Retina (tissue), 1 donor: ENCODE results near the gene SMURF2.
"Not testable (repeated sequence)": the region's sequence is repeated elsewhere in the genome, so short reads cannot be mapped to it uniquely, and the experiment has no call there.

Experiments
- DNase-seq: peaks from one replicate; pipeline ENCODE4 v3.0.0-alpha.2; 2016

The SMURF2 gene

GRCh38 chr17:64583038-64583437 lies 79.1 kb downstream of the SMURF2 start:
- DNase-seq, result no peak

DNA sequence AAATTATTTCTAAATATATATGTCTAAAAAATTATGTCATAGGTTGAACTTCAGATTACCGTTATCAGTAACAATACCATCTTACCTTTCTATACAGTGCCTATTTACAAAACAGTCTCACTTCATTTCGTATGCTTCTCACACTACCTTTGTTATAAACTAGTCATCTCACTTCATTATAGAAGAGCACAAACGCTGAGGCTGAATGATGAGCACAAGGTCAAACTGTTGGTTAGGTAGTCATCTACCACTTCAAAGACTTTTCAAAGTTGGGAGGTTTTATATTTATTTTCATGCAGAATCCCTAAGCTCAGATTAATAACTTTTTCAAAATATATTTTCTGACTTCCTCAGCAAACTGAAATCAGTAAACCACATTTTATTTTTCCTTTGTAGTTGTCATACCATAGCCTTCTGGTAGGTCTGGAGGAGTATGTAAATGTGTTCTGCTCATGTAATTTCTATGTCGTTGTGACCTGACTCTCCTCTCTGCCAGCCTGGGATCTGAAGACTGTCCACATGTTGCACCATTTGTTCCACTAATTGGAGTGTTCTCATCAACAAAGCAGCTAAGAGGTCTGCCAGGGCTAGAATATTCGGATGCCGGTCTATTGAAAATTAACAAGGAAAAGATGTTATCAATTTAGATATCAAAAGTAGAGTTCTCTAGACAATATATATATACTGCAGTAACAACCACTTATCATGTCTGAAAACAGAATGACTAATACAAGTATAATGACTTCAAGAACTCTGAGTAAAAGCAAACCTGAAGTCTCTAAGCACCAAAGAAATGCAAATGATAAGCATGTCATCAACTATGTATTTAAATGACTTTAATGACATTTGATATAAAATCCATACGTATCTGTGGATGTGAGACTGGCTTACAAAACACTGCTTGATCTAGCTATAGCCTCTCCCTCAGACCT lies 81.5 kb downstream of the SMURF2 start:
- no peak for DNase-seq

- no peak for DNase-seq
These were observed 82.2 kb downstream of the SMURF2 start for GRCh38 chr17:64579917-64580316.

DNA sequence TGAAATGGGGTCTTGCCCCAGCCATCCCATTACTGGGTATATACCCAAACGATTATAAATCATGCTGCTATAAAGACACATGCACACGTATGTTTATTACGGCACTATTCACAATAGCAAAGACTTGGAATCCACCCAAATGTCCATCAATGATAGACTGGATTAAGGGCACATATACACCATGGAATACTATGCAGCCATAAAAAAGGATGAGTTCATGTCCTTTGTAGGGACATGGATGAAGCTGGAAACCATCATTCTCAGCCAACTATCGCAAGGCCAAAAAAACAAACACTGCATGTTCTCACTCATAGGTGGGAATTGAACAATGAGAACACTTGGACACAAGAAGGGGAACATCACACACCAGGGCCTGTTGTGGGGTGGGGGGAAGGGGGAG lies 85.1 kb downstream of the SMURF2 start:
- not testable (repeated sequence) for DNase-seq

DNA sequence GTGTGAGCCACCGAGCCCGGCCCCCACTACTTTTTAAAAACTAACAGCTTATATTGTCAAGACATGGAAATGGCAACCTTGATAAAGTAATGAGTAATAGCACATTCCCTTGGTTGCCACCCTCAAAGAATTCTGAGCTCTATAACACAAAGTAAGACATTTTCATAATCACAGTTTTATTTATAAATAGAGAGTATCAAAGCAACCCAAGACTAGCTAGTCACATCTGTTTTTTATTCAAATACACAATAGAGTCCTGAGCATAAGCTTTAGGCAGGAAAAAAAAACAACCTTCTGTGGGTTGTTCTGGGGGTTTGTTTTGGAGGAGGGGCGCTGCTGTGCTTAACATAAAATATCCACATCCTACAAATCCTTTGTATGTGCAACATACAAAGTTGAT lies 86.7 kb downstream of the SMURF2 start:
- no peak for DNase-seq

- no peak for DNase-seq
These were observed 87.5 kb downstream of the SMURF2 start for GRCh38 chr17:64574646-64575045.

GRCh38 chr17:64573214-64573613 lies 88.9 kb downstream of the SMURF2 start:
- no peak for DNase-seq

DNA sequence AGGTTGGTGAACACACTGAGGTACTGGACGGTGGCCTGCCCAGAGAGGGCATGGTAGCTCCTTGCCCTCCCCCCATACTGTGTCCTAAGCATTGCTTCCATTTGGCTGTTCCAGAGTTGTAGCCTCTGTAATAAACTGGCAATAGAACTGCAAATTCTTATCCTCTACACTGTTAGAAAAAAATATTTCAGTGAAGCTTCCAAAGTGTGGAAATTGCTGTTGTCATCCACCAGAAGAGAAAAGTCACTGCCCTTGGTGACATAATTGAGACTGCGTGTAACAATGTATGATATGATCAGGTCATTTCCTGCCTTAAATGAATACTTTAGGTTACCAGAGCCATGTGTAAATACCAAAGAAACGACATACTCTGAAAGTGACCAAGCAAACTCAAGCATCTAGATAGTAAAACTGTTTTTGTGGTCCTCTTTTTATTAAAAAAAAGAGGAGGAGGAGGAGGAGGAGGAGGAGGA lies 89.4 kb downstream of the SMURF2 start:
- DNase-seq, result no peak

DNA sequence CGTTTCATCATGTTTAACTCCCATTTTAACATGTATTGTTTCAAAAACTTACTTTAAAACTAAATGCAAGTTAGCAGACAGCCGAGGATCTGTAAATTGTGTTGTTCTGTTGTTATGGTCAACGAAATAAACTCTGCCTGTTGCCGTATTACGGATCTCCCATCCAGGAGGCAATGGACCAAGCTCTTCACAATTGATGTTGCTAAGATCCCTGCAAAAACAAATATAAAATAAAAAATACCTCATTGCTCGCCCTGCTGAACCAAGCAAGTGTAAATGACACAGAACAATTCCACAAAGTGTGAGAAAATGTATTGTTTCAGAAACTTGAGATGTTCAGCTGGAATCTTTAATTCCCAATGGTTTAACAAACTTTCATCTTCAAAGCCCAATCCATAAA lies 90.4 kb downstream of the SMURF2 start:
- no peak for DNase-seq

- DNase-seq, result no peak
These were observed 96.5 kb downstream of the SMURF2 start for GRCh38 chr17:64565563-64565962.

- no peak for DNase-seq
These were observed 98.0 kb downstream of the SMURF2 start for GRCh38 chr17:64564098-64564497.

DNA sequence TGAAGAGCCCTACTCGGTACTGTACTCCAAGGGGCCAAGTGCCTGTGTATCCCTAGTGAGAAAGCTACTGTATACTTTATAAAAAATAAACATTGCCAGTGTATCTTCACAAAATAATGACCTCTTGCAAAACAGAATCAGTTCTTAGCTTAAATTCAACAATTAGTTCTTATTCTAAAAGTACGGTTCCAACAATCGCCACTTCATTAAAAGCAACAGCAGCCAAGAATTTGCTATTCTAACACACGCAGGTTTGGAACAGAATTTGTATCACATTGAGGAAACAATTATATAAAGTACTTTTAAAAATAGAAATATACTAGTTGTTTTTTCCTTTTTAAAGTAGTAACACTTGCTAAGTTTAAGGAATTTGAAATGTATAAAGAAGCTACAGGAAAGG lies 106.8 kb downstream of the SMURF2 start:
- DNase-seq, result no peak

GRCh38 chr17:64554028-64554637 lies 108.0 kb downstream of the SMURF2 start:
- no peak for DNase-seq

DNA sequence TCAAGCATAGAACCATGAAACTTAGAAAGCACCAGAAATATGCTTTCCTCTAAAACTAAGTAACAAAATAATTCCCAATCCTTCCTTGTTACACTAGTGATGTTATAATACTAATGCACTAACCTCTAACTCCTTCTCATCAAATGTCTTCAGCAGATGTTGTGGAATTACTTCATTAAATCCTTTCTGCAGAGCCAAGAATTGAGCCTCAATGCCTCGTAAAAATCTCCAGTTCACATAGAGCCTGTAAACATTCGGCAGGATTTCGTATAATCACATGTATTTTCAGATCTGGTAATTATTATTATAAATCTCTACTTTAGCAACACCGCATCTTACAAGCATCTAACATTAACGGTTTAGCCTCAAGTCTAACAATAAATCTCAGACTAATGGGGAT lies 110.6 kb downstream of the SMURF2 start:
- DNase-seq, result no peak

DNA sequence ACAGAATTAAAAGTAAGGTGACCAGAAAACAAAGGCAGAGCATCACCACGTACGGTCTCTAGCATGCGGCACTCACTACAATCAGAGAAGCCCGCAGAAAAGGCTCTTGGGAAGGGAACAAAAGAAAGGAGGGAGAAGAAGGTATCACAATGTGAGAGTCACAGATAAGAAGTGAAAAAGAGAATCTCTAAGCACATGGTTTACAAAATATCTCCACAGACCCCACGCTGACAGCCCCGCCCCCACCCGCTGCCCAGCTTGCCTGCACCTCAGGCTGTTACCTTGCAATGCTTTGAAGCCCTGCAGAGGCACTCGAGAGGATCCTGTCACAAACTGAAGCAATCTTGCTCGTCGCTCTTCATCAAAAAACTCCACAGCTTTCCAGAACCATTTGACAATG lies 114.8 kb downstream of the SMURF2 start:
- peak; percentile 23 for DNase-seq

GRCh38 chr17:64546716-64547115 lies 115.4 kb downstream of the SMURF2 start:
- peak; percentile 54 for DNase-seq

GRCh38 chr17:64544742-64545141 lies 117.4 kb downstream of the SMURF2 start:
- DNase-seq, result no peak

DNA sequence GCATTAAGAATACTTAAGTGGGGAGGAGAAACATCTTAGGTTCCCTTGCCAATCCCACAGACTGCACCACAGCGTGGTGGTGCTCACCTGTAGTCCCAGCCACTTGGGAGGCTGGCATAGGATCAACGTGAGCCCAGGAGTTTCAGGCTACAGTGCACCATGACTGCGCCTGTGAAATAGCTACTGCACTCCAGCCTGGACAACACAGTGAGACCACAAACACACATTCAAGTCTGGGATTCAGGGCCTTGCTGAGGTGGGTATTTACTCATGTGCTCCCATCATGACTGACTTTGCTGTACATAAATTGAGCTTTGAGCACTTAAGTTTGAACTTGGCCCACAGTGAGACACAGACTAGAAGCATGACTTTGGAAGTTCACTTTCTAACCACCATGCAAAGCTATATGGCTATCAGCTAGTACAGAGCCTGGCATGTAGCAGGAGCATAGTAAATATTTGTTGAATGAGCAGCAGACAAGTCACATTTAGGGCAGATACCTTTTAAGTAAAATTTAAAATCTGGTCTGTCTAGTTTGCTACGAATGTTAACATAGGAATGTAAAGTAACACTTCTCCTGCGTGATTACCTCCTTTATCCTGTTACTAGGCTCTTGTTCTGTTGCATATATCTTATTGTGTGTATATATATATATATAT lies 121.9 kb downstream of the SMURF2 start:
- no peak for DNase-seq

- no peak for DNase-seq
These were observed 123.5 kb downstream of the SMURF2 start for GRCh38 chr17:64538508-64539130.

DNA sequence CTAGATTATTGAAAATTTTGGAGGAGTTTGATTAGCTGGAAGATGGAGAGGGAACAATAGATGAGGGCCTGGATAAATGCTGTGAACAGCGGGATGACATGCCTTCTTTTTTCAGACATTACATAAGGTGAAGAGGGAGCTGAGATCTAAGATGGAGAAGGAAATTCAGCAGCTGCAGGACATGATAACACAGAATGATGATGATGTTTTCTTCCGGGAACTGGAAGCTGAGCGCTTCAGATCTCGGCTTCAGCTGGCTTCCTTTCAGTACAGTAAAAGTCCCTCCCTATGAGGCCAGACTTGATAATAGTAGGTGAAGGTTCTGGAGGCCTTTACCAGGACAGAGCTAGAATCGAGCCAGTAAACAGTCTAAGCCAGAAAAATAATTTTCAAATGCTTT lies 124.6 kb downstream of the SMURF2 start:
- no peak for DNase-seq

DNA sequence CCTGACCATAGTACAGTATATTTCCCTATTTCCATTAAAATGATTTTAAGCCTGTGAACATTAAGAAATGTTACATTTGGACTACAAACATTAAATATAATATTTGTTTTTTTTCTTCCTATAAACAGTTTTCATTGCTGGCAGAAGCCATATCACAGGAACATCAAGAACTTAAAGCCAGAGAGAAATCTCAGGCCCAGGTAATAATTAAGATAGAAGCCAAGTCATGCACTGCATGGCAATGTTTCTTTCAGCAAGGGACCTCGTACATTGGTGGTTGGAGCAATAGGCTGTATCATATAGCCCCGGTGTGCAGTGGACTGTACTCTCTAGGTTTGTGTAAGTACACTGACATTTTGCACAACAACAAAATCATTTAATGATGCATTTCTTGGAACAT lies 125.2 kb downstream of the SMURF2 start:
- DNase-seq, result no peak

GRCh38 chr17:64535357-64535756 lies 126.8 kb downstream of the SMURF2 start:
- no peak for DNase-seq

DNA sequence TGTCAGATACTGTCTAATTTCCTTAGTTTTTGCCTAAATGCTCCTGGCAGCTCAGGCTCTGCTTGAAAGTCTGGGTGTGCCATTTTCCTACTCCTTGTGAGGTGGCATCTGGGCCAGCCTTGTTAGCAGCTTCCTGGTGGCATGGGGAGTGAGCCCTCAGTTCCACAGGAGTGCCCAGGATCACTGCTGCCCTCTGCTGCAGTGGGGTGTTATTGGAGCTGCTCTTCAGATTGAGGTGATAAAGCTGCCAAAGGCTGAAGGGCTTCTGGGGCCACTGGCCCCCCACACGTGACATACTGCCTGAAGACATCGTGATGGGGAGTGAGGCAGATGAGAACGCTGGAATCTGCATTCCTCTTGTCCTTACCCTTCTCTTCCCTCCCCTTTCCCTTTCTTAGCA lies 127.9 kb downstream of the SMURF2 start:
- DNase-seq, result no peak
